GM12865 (cell line): Measurements from ENCODE around the gene SPATA16.

Experiments used
- DNase-seq: peaks from one replicate; pipeline ENCODE4 v3.0.0; 2010; ENCODE audit warnings: low read depth
- H3K4me3 ChIP-seq: 2 replicates; pipeline ENCODE4 v1.5.1; 2011; ENCODE audit warnings: mild to moderate bottlenecking, low read depth, low read length, control low read depth
- CTCF ChIP-seq: IDR thresholded peaks from 2 replicates; pipeline ENCODE4 v1.5.1; 2011; ENCODE audit warnings: low read length, control low read depth, low read depth, inconsistent platforms; ENCODE audit not compliant: insufficient read depth; ENCODE audit errors: missing control alignments

The SPATA16 gene

GRCh38 chr3:173019378-173019777 lies 121.7 kb downstream of the SPATA16 start:
- no peak for TF ChIP-seq CTCF

GRCh38 chr3:173018758-173019157 lies 122.3 kb downstream of the SPATA16 start:
- TF ChIP-seq CTCF, result no peak
- H3K4me3 ChIP-seq, result no peak overlapping the region
- no peak for DNase-seq

More at GRCh38 chr3:173019378-173019777, 121.7 kb downstream of the SPATA16 start:
- no peak overlapping the region for H3K4me3 ChIP-seq
- DNase-seq, result no peak

- H3K4me3 ChIP-seq, result no peak overlapping the region
- TF ChIP-seq CTCF, result no peak
- no peak for DNase-seq
These were observed 127.7 kb downstream of the SPATA16 start for GRCh38 chr3:173013219-173013832.

GRCh38 chr3:173009410-173009809 lies 131.6 kb downstream of the SPATA16 start:
- no peak for DNase-seq
- H3K4me3 ChIP-seq, result no peak overlapping the region
- TF ChIP-seq CTCF, result no peak

GRCh38 chr3:173008978-173009377 lies 132.1 kb downstream of the SPATA16 start:
- H3K4me3 ChIP-seq, result no peak overlapping the region
- TF ChIP-seq CTCF, result no peak
- DNase-seq, result no peak

GRCh38 chr3:173007079-173007723 lies 133.8 kb downstream of the SPATA16 start:
- no peak overlapping the region for H3K4me3 ChIP-seq

More at GRCh38 chr3:173007079-173007723, 133.8 kb downstream of the SPATA16 start:
- no peak for DNase-seq
- no peak for TF ChIP-seq CTCF
